Measurements from ENCODE around the gene LVRN.
A peak's percentile ranks its signal among the peaks of the same experiment; 100 is the strongest.

The LVRN gene

GRCh38 chr5:115949096-115949495, 13.2 kb upstream of the LVRN start:
- no peak for DNase-seq
- Histone ChIP-seq H3K27ac (no peak overlapping the region), H3K9me3 (ENCODE audit: severe bottlenecking) (no peaks in the 10 kb centered on the region), H3K36me3 (no peaks in the 10 kb centered on the region), H3K4me3 (ENCODE audit: low read depth, low read length) (no peak overlapping the region), H3K27me3 (ENCODE audit: insufficient read depth, low read depth, severe bottlenecking) (no peaks in the 10 kb centered on the region)
- no peak for TF ChIP-seq CTCF (IDR thresholded peaks at IDR 0.05; ENCODE audit: low read depth, low read length)

- no peaks in the 10 kb centered on the region for H3K27me3 ChIP-seq (ENCODE audit: insufficient read depth, low read depth, severe bottlenecking)
- TF ChIP-seq CTCF (IDR thresholded peaks at IDR 0.05; ENCODE audit: low read depth, low read length), result no peak
- no peak overlapping the region for H3K27ac ChIP-seq
- H3K4me3 ChIP-seq (ENCODE audit: low read depth, low read length), result no peak overlapping the region
- no peaks in the 10 kb centered on the region for H3K36me3 ChIP-seq
- DNase-seq, result no peak
- no peaks in the 10 kb centered on the region for H3K9me3 ChIP-seq (ENCODE audit: severe bottlenecking)
These were observed 9.7 kb upstream of the LVRN start for GRCh38 chr5:115952588-115952987.

- Histone ChIP-seq H3K36me3 (no peaks in the 10 kb centered on the region), H3K4me3 (ENCODE audit: low read depth, low read length) (no peak overlapping the region), H3K9me3 (ENCODE audit: severe bottlenecking) (no peaks in the 10 kb centered on the region), H3K27ac (no peak overlapping the region), H3K27me3 (ENCODE audit: insufficient read depth, low read depth, severe bottlenecking) (no peaks in the 10 kb centered on the region)
- TF ChIP-seq CTCF (IDR thresholded peaks at IDR 0.05; ENCODE audit: low read depth, low read length), result no peak
- no peak for DNase-seq
These were observed 8.1 kb upstream of the LVRN start for GRCh38 chr5:115954144-115954543.

- no peak for DNase-seq
- peaks cover under 1% of the 10 kb centered on the region for H3K27me3 ChIP-seq (ENCODE audit: insufficient read depth, low read depth, severe bottlenecking)
- H3K27ac ChIP-seq, result no peak overlapping the region
- no peak for TF ChIP-seq CTCF (IDR thresholded peaks at IDR 0.05; ENCODE audit: low read depth, low read length)
- H3K36me3 ChIP-seq, result no peaks in the 10 kb centered on the region
- no peak overlapping the region for H3K4me3 ChIP-seq (ENCODE audit: low read depth, low read length)
- H3K9me3 ChIP-seq (ENCODE audit: severe bottlenecking), result no peaks in the 10 kb centered on the region
These were observed 5.3 kb upstream of the LVRN start for GRCh38 chr5:115956957-115957356.

GRCh38 chr5:115961381-115962238, 665 bp upstream of the LVRN start:
- Histone ChIP-seq H3K36me3 (no peaks in the 10 kb centered on the region), H3K27ac (no peak overlapping the region), H3K27me3 (ENCODE audit: insufficient read depth, low read depth, severe bottlenecking) (peaks cover 2% of the 10 kb centered on the region), H3K4me3 (ENCODE audit: low read depth, low read length) (peak overlapping the region; percentile 40), H3K9me3 (ENCODE audit: severe bottlenecking) (no peaks in the 10 kb centered on the region)
- no peak for DNase-seq
- no peak for TF ChIP-seq CTCF (IDR thresholded peaks at IDR 0.05; ENCODE audit: low read depth, low read length)
